Thyroid gland (tissue), 4 donors: ENCODE data around the gene SFXN5.

Source experiments
- POLR2A ChIP-seq, 2 donors: fragments of 450-650 bp; IDR thresholded peaks; one replicate each; pipeline ENCODE4 v1.6.1; 2017; ENCODE audit warnings: antibody characterized with exemption in 2 of 2, mild to moderate bottlenecking in 2 of 2, moderate library complexity in 1 of 2
- TF ChIP-seq, protein P1 (sequence below), 6 experiments: fragments of 200-600 bp in 3 of 6; fragments of 450-650 bp in 3 of 6; sonication (generic) in 3 of 6; IDR thresholded peaks; one replicate each; pipeline ENCODE4 v1.5.1; 2016 to 2019; ENCODE audit warnings: antibody characterized with exemption in 6 of 6, mild to moderate bottlenecking in 2 of 6, inconsistent platforms in 1 of 6, moderate library complexity in 1 of 6

DNA sequence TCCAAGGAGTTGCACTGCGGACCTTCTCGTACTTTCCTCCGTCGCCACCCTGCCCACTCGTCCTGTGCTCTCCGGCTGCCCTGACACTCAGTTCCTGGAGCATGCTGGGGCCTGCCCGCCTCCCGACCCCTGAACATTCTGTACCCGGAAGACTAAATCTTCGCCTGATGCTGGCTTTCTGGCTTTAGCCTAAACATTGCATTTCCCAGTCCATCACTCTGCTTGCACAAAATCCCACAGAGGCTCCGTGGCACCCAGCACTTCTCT is 550 bp upstream of the SFXN5 start:
- TF ChIP-seq, protein P1, sequence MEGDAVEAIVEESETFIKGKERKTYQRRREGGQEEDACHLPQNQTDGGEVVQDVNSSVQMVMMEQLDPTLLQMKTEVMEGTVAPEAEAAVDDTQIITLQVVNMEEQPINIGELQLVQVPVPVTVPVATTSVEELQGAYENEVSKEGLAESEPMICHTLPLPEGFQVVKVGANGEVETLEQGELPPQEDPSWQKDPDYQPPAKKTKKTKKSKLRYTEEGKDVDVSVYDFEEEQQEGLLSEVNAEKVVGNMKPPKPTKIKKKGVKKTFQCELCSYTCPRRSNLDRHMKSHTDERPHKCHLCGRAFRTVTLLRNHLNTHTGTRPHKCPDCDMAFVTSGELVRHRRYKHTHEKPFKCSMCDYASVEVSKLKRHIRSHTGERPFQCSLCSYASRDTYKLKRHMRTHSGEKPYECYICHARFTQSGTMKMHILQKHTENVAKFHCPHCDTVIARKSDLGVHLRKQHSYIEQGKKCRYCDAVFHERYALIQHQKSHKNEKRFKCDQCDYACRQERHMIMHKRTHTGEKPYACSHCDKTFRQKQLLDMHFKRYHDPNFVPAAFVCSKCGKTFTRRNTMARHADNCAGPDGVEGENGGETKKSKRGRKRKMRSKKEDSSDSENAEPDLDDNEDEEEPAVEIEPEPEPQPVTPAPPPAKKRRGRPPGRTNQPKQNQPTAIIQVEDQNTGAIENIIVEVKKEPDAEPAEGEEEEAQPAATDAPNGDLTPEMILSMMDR (IDR thresholded peaks at IDR 0.05), result no peak
- no peak for TF ChIP-seq POLR2A (IDR thresholded peaks at IDR 0.05)
